PC-3 (cell line): Measurements from ENCODE around the gene SPATA1. TPM values are rescaled to one million over a fixed set of nuclear protein-coding genes. Genes with fewer than 3 reads are reported as not detected.

Experiments used
- ATAC-seq: fragments of 200-7000 bp; cut with Tn5 transposase; 2 replicates; pipeline ENCODE4 v1.9.1; 2020; ENCODE audit warnings: mild to moderate bottlenecking, moderate library complexity
- BruUV-seq: library from RNA; stranded (reverse); fragments of 400-500 nt; replicated peaks from 2 replicates; lab custom pipeline; 2021; lab: Mats Ljungman, UMichigan
- CTCF ChIA-PET: fragments of 300-600 bp; sonication (Branson Sonifier 250); formaldehyde crosslinking; loops from one replicate; lab custom pipeline; 2022; ENCODE audit warnings: antibody characterized with exemption; lab: Charles Lee
- POLR2A ChIA-PET: fragments of 300-600 bp; sonication (Branson Sonifier 250); formaldehyde crosslinking; loops from one replicate; lab custom pipeline; 2022; ENCODE audit warnings: antibody characterized with exemption; ENCODE audit not compliant: unreplicated experiment; lab: Charles Lee
- DNase-seq: peaks from one replicate; pipeline ENCODE4 v3.0.0-alpha.2; 2015
- H2AFZ ChIP-seq: fragments of 300-600 bp; sonication (generic); 2 replicates; pipeline ENCODE4 v1.6.0; 2016; ENCODE audit warnings: antibody characterized with exemption, low read length
- H3F3A ChIP-seq: fragments of 300-600 bp; sonication (generic); one replicate; pipeline ENCODE4 v1.6.0; 2017; ENCODE audit warnings: antibody characterized with exemption, low read length, control low read depth, mild to moderate bottlenecking; ENCODE audit not compliant: unreplicated experiment
- H3K27ac ChIP-seq: fragments of 300-600 bp; sonication (generic); 2 replicates; pipeline ENCODE4 v1.5.1; 2016; ENCODE audit warnings: mild to moderate bottlenecking, low read length
- H3K27me3 ChIP-seq: fragments of 300-600 bp; sonication (generic); 2 replicates; pipeline ENCODE4 v1.6.1; 2016; ENCODE audit warnings: low read length, mixed read lengths
- H3K36me3 ChIP-seq: fragments of 300-600 bp; sonication (generic); 2 replicates; pipeline ENCODE4 v1.6.1; 2016; ENCODE audit warnings: low read depth, mixed run types, low read length, mixed read lengths
- H3K4me1 ChIP-seq: fragments of 300-600 bp; sonication (generic); 2 replicates; pipeline ENCODE4 v1.5.1; 2016; ENCODE audit warnings: low read length; ENCODE audit not compliant: insufficient read depth
- H3K4me2 ChIP-seq: fragments of 300-600 bp; sonication (generic); 2 replicates; pipeline ENCODE4 v1.6.0; 2016; ENCODE audit warnings: low read length
- H3K4me3 ChIP-seq: fragments of 300-600 bp; sonication (generic); 2 replicates; pipeline ENCODE4 v1.5.1; 2016; ENCODE audit warnings: mild to moderate bottlenecking, low read length, mixed read lengths
- H3K79me2 ChIP-seq: fragments of 300-600 bp; sonication (generic); 2 replicates; pipeline ENCODE4 v1.6.1; 2017; ENCODE audit warnings: low read length, mixed read lengths
- H3K9ac ChIP-seq: fragments of 300-600 bp; sonication (generic); 2 replicates; pipeline ENCODE4 v1.6.0; 2016; ENCODE audit warnings: mild to moderate bottlenecking, low read length
- H3K9me2 ChIP-seq: fragments of 300-600 bp; sonication (generic); replicated peaks from 2 replicates; pipeline ENCODE4 v1.6.1; 2016; ENCODE audit warnings: mixed run types, low read length, mixed read lengths
- H3K9me3 ChIP-seq: fragments of 300-600 bp; sonication (generic); 2 replicates; pipeline ENCODE4 v1.6.1; 2016; ENCODE audit warnings: low read length, mixed read lengths
- H4K20me1 ChIP-seq: fragments of 300-600 bp; sonication (generic); 2 replicates; pipeline ENCODE4 v1.6.1; 2016; ENCODE audit warnings: low read length, mixed read lengths
- CTCF ChIP-seq: fragments of 300-600 bp; sonication (generic); conservative IDR thresholded peaks from 2 replicates; pipeline ENCODE4 v1.5.1; 2017; ENCODE audit warnings: antibody characterized with exemption, low read depth, mild to moderate bottlenecking, low read length
- EZH2 ChIP-seq: fragments of 300-600 bp; sonication (generic); IDR thresholded peaks from one replicate; pipeline ENCODE4 v1.6.1; 2017; ENCODE audit warnings: antibody characterized with exemption, mild to moderate bottlenecking, low read length; ENCODE audit not compliant: unreplicated experiment
- EZH2phosphoT487 ChIP-seq: fragments of 300-600 bp; sonication (generic); IDR thresholded peaks from 2 replicates; pipeline ENCODE4 v1.6.1; 2018; ENCODE audit warnings: mild to moderate bottlenecking, antibody characterized with exemption, low read length, borderline replicate concordance
- intact Hi-C: fragments of 100-400 bp; cut with micrococcal nuclease; formaldehyde crosslinking; loops from 2 replicates; pipeline ENCODE4 v1.9.0; 2023
- total RNA-seq: library from RNA; depleted of rRNA; stranded (reverse); fragments of >200 nt; gene quantifications from 2 replicates; pipeline ENCODE4 v1.2.3, GENCODE V29; 2014

SPATA1 gene
- total RNA-seq, 1 experiment from 2014 or later: 2.9 TPM

DNA sequence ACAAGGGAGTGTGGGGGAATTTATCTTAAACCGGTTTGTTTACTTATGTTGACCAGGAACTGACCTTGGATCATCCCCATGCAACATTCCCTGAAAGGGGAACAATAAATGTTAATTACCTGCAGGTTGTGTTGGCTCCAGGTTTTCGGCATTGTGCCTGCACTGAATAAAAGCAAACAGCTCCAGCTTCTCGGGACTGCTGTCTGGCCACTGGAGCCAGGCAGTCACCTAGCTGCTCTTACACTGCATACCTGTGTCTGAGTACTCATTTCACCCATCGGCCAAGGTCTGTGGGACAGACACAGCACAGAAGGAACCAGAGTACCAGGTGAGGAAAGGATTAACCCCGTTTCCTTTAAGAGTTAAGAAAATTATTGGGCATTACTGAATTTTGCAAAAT lies 100.8 kb downstream of the SPATA1 start:
- intact Hi-C loops: no loop called here
- H3F3A ChIP-seq: peaks cover 6% of the 10 kb centered on the region
- no peak overlapping the region for H3K27ac ChIP-seq
- H3K79me2 ChIP-seq: no peaks in the 10 kb centered on the region
- no peak overlapping the region for H3K9ac ChIP-seq
- ChIA-PET CTCF (no interaction called here), POLR2A (interaction anchor here (0.5 kb wide), 1 partner anchor 33 kb away, joined by 4 read pairs; the partner anchor contains the start of gene CTBS)
- no peak for DNase-seq
- H3K4me2 ChIP-seq: no peak overlapping the region
- no peak for ATAC-seq
- TF ChIP-seq EZH2phosphoT487: no peak
- no peak for TF ChIP-seq EZH2
- no peak for TF ChIP-seq CTCF
- peaks cover 19% of the 10 kb centered on the region for H3K4me1 ChIP-seq
- no peaks in the 10 kb centered on the region for H3K9me3 ChIP-seq
- no peaks in the 10 kb centered on the region for H3K27me3 ChIP-seq
- H4K20me1 ChIP-seq: no peaks in the 10 kb centered on the region
- no TSS peak for BruUV-seq
- no peaks in the 10 kb centered on the region for H3K9me2 ChIP-seq
- no peak overlapping the region for H3K4me3 ChIP-seq
- H2AFZ ChIP-seq: no peak overlapping the region
- H3K36me3 ChIP-seq: no peaks in the 10 kb centered on the region

GRCh38 chr1:84611091-84611490 lies 104.9 kb downstream of the SPATA1 start:
- intact Hi-C loops: no loop called here
- ATAC-seq: no peak
- Histone ChIP-seq H3K79me2 (no peaks in the 10 kb centered on the region), H2AFZ (no peak overlapping the region), H3K4me1 (no peaks in the 10 kb centered on the region), H3K36me3 (peaks cover 10% of the 10 kb centered on the region; the same call in 1 of the 2 replicates), H3F3A (no peaks in the 10 kb centered on the region), H3K9me3 (peaks cover 14% of the 10 kb centered on the region; the same call in 1 of the 2 replicates), H3K27me3 (no peaks in the 10 kb centered on the region), H3K9ac (no peak overlapping the region), H3K4me3 (no peak overlapping the region), H3K4me2 (no peak overlapping the region), H3K27ac (no peak overlapping the region), H3K9me2 (no peaks in the 10 kb centered on the region), H4K20me1 (no peaks in the 10 kb centered on the region)
- BruUV-seq: no TSS peak
- DNase-seq: no peak
- POLR2A ChIA-PET: no interaction called here
- TF ChIP-seq EZH2 (no peak), CTCF (no peak), EZH2phosphoT487 (no peak)
- CTCF ChIA-PET: no interaction called here

- Histone ChIP-seq H3K4me2 (no peak overlapping the region), H3K4me3 (no peak overlapping the region), H3K4me1 (no peaks in the 10 kb centered on the region), H3K27ac (no peak overlapping the region), H3K36me3 (peaks cover 10% of the 10 kb centered on the region; the same call in 1 of the 2 replicates), H3K27me3 (no peaks in the 10 kb centered on the region), H3K9me2 (no peaks in the 10 kb centered on the region), H2AFZ (no peak overlapping the region), H3K79me2 (no peaks in the 10 kb centered on the region), H3F3A (no peaks in the 10 kb centered on the region), H3K9ac (no peak overlapping the region), H4K20me1 (no peaks in the 10 kb centered on the region), H3K9me3 (peaks cover 14% of the 10 kb centered on the region; the same call in 1 of the 2 replicates)
- no peak for TF ChIP-seq EZH2
- TF ChIP-seq CTCF: no peak
- no peak for TF ChIP-seq EZH2phosphoT487
- DNase-seq (no peak), ATAC-seq (no peak)
- intact Hi-C loops: no loop called here
- ChIA-PET POLR2A (no interaction called here), CTCF (no interaction called here)
- no TSS peak for BruUV-seq
Measured at GRCh38 chr1:84611796-84612195, 105.6 kb downstream of the SPATA1 start.
